ENCODE results near the gene ADD2. TPM values are rescaled to one million over a fixed set of nuclear protein-coding genes. Genes with fewer than 3 reads are reported as not detected.

The ADD2 gene
- total RNA-seq, 1 experiment from 2014 or later = 124 TPM

GRCh38 chr2:70790136-70790828, 22.3 kb upstream of the ADD2 start, which contains the start of gene FIGLA:
FIGLA (minus strand) TSS chr2:70790643; CDS start chr2:70790638, 5 bp downstream.
- peak; percentile 76 for DNase-seq
- H3K27me3 Mint-ChIP-seq (ENCODE audit: low read depth) = peaks cover 95% of the 10 kb centered on the region
- Histone ChIP-seq H2BK12ac (ENCODE audit: insufficient read length, low read depth, low read length) (no peak within 1 kb of the TSS), H3K79me2 (ENCODE audit: insufficient read depth, low read length) (no peaks in the 10 kb centered on the region), H2BK120ac (ENCODE audit: low read depth, low read length, poor library complexity, severe bottlenecking) (no peak within 1 kb of the TSS), H2BK5ac (ENCODE audit: insufficient read length, low read length) (no peak within 1 kb of the TSS), H4K5ac (ENCODE audit: insufficient read length, low read depth, low read length) (no peak within 1 kb of the TSS), H4K20me1 (ENCODE audit: control insufficient read depth, insufficient read depth, insufficient read length) (no peaks in the 10 kb centered on the region), H3K4ac (ENCODE audit: low read depth, low read length) (no peak within 1 kb of the TSS), H3K23ac (ENCODE audit: insufficient read length, low read depth, low read length) (no peak within 1 kb of the TSS), H3K27ac (ENCODE audit: insufficient read length, low read depth, low read length) (no peak within 1 kb of the TSS), H2BK15ac (ENCODE audit: low read depth, low read length) (no peak within 1 kb of the TSS), H3K56ac (ENCODE audit: insufficient read length, low read depth, low read length) (no peak within 1 kb of the TSS), H3K79me1 (ENCODE audit: insufficient read depth, low read depth, low read length, poor library complexity, severe bottlenecking) (no peaks in the 10 kb centered on the region), H3K9me3 (ENCODE audit: control insufficient read depth, low read depth, low read length) (no peaks in the 10 kb centered on the region), H3K4me1 (ENCODE audit: insufficient read depth, low read length) (no peaks in the 10 kb centered on the region), H2AFZ (ENCODE audit: low read length) (no peak within 1 kb of the TSS), H3K14ac (ENCODE audit: insufficient read depth, low read length) (no peak within 1 kb of the TSS), H4K91ac (ENCODE audit: insufficient read length, low read depth, low read length) (no peak within 1 kb of the TSS), H3K4me2 (ENCODE audit: insufficient read depth, insufficient read length, low read length) (peak within 1 kb of the TSS; percentile 35), H3K9ac (ENCODE audit: extremely low read depth, insufficient read length, low read length) (no peak within 1 kb of the TSS), H3T11ph (ENCODE audit: low read length) (no peak within 1 kb of the TSS), H3K27me3 (ENCODE audit: insufficient read depth, low read length) (peaks cover 47% of the 10 kb centered on the region), H4K8ac (replicated peaks; ENCODE audit: insufficient read length, low read depth, low read length) (no peak within 1 kb of the TSS), H3K23me2 (ENCODE audit: insufficient read length, low read depth, low read length, poor library complexity, severe bottlenecking) (no peaks in the 10 kb centered on the region), H2BK20ac (ENCODE audit: low read depth, low read length, poor library complexity, severe bottlenecking) (no peak within 1 kb of the TSS), H2AK5ac (ENCODE audit: insufficient read length, low read length) (no peak within 1 kb of the TSS), H3K18ac (ENCODE audit: insufficient read length, low read depth, low read length) (no peak within 1 kb of the TSS)
- H3K27ac Mint-ChIP-seq = no peak within 1 kb of the TSS
- TF ChIP-seq CTCF (conservative IDR thresholded peaks at IDR 0.05) = no peak
- peaks cover 0 to 2% of the 10 kb centered on the region in 2 experiments; a peak in 3 of 5 replicates for H3K9me3 Mint-ChIP-seq
- peak within 1 kb of the TSS; percentile 52 to 78 for H3K4me3 Mint-ChIP-seq
- H3K4me1 Mint-ChIP-seq = peaks cover 5 to 9% of the 10 kb centered on the region in 2 experiments
- no CpG with 5 or more reads among the region's 69 CpGs for WGBS (ENCODE audit: extremely low coverage, insufficient read length, low lambda C conversion rate)
- 0 out of 7 replicates have a peak, but pooled peaks cover 0 to 2% (median 0%) of the 10 kb centered on the region in 3 experiments for H3K36me3 Mint-ChIP-seq (ENCODE audit: insufficient read depth in 1 of 3, low read depth in 3 of 3)

Measured in H9 (cell line).